HCT116 (cell line): ENCODE results near the gene GPR176. TPM values are rescaled to one million over a fixed set of nuclear protein-coding genes. Genes with fewer than 3 reads are reported as not detected.

Experiments used
- ATAC-seq: fragments of 200-7000 bp; cut with Tn5 transposase; 2 replicates; pipeline ENCODE4 v1.9.1; 2020; ENCODE audit warnings: mild to moderate bottlenecking, moderate library complexity
- BruUV-seq: library from RNA; stranded (reverse); fragments of 400-500 nt; replicated peaks from 2 replicates; lab custom pipeline; 2021; lab: Mats Ljungman, UMichigan
- CTCF ChIA-PET: fragments of 300-600 bp; sonication (Branson Sonifier 250); formaldehyde crosslinking; loops from one replicate; lab custom pipeline; 2021; ENCODE audit warnings: antibody characterized with exemption; lab: Charles Lee
- POLR2A ChIA-PET: fragments of 300-600, 350-600 bp; sonication (Branson Sonifier 250); formaldehyde crosslinking; loops from one replicate; lab custom pipeline; 2021; ENCODE audit warnings: antibody characterized with exemption; lab: Charles Lee
- RAD21 ChIA-PET, 2 experiments: fragments of 300-600 bp; sonication (Branson Sonifier 250); formaldehyde crosslinking; loops; one replicate each; lab custom pipeline; 2023; ENCODE audit warnings: low total read pairs in 2 of 2; ENCODE audit not compliant: uncharacterized antibody in 2 of 2, unreplicated experiment in 2 of 2, low non-redundant PET in 1 of 2; lab: Charles Lee
- DNase-seq: peaks from one replicate; pipeline ENCODE4 v3.0.0-alpha.2; 2010; ENCODE audit warnings: low read depth, low spot score
- H2AFZ ChIP-seq: fragments of 200-600 bp; shearing (Covaris generic), sonication (generic); 2 replicates; pipeline ENCODE4 v1.6.1; 2017; ENCODE audit warnings: low read depth, mixed run types, mixed read lengths, antibody characterized with exemption, low read length; ENCODE audit not compliant: poor library complexity, severe bottlenecking
- H3K27ac ChIP-seq: 2 replicates; pipeline ENCODE4 v1.5.1; 2012; ENCODE audit warnings: low read depth, low read length
- H3K27me3 ChIP-seq: fragments of 200-600 bp; sonication (generic); 2 replicates; pipeline ENCODE4 v1.6.1; 2016; ENCODE audit warnings: mixed run types, low read length, mixed read lengths; ENCODE audit not compliant: insufficient read depth
- H3K36me3 ChIP-seq, 2 experiments: fragments of 200-500 bp in 1 of 2; fragments of 200-600 bp in 1 of 2; sonication (Bioruptor generic) in 1 of 2; sonication (generic) in 1 of 2; 2 replicates each; pipeline versions ENCODE4 v1.5.1 to v1.6.1; 2014 to 2016; ENCODE audit warnings: low read length in 2 of 2, inconsistent platforms in 1 of 2, mixed read lengths in 1 of 2, mixed run types in 1 of 2; ENCODE audit not compliant: insufficient read depth in 2 of 2, control insufficient read depth in 1 of 2
- H3K4me1 ChIP-seq, 2 experiments: fragments of 200-600 bp in 1 of 2; sonication (generic) in 1 of 2; 2 replicates each; pipeline versions ENCODE4 v1.5.1 to v1.6.1; 2012 to 2017; ENCODE audit warnings: low read length in 2 of 2, inconsistent platforms in 1 of 2, mild to moderate bottlenecking in 1 of 2, mixed read lengths in 1 of 2, mixed run types in 1 of 2, moderate library complexity in 1 of 2; ENCODE audit not compliant: insufficient read depth in 2 of 2, control insufficient read depth in 1 of 2
- H3K4me2 ChIP-seq: fragments of 200-600 bp; sonication (generic); 2 replicates; pipeline ENCODE4 v1.6.1; 2017; ENCODE audit warnings: mixed run types, low read length, mixed read lengths
- H3K4me3 ChIP-seq, 2 experiments: fragments of 200-600 bp in 1 of 2; sonication (generic) in 1 of 2; replicated peaks in 1 of 2; 2 replicates each; pipeline ENCODE4 v1.5.1; 2011 to 2016; ENCODE audit warnings: low read length in 2 of 2, control low read depth in 1 of 2, low read depth in 1 of 2, mild to moderate bottlenecking in 1 of 2, mixed read lengths in 1 of 2, mixed run types in 1 of 2
- H3K79me2 ChIP-seq: fragments of 200-600 bp; sonication (generic); 2 replicates; pipeline ENCODE4 v1.6.1; 2017; ENCODE audit warnings: mild to moderate bottlenecking, mixed run types, low read length, moderate library complexity, mixed read lengths; ENCODE audit not compliant: insufficient read depth
- H3K9ac ChIP-seq: fragments of 200-600 bp; sonication (generic); 2 replicates; pipeline ENCODE4 v1.6.1; 2016; ENCODE audit warnings: low read length, mixed read lengths
- H3K9me2 ChIP-seq: fragments of 200-600 bp; sonication (generic), shearing (Covaris generic); 2 replicates; pipeline ENCODE4 v1.6.1; 2017; ENCODE audit warnings: mixed run types, mild to moderate bottlenecking, moderate library complexity; ENCODE audit not compliant: insufficient read depth
- H3K9me3 ChIP-seq, 2 experiments: fragments of 200-500 bp in 1 of 2; fragments of 200-600 bp in 1 of 2; sonication (Bioruptor generic) in 1 of 2; sonication (generic) in 1 of 2; 2 replicates each; pipeline ENCODE4 v1.6.1; 2014 to 2017; ENCODE audit warnings: low read length in 2 of 2, mixed read lengths in 2 of 2, inconsistent platforms in 1 of 2, low read depth in 1 of 2, mild to moderate bottlenecking in 1 of 2, mixed run types in 1 of 2, moderate library complexity in 1 of 2; ENCODE audit not compliant: control insufficient read depth in 1 of 2, insufficient read depth in 1 of 2
- H4K20me1 ChIP-seq: fragments of 200-600 bp; sonication (generic), shearing (Covaris generic); 2 replicates; pipeline ENCODE4 v1.6.1; 2017; ENCODE audit warnings: mixed run types, mild to moderate bottlenecking, moderate library complexity; ENCODE audit not compliant: insufficient read depth
- ATF3 ChIP-seq: IDR thresholded peaks from 2 replicates; pipeline ENCODE4 v1.6.1; 2012
- CEBPB ChIP-seq: IDR thresholded peaks from 2 replicates; pipeline ENCODE4 v1.6.1; 2012; ENCODE audit warnings: low read depth
- ELF1 ChIP-seq: IDR thresholded peaks from 2 replicates; pipeline ENCODE4 v1.6.1; 2012; ENCODE audit warnings: low read depth, borderline replicate concordance
- EZH2 ChIP-seq: fragments of 200-600 bp; sonication (generic); IDR thresholded peaks from 2 replicates; pipeline ENCODE4 v1.6.1; 2017; ENCODE audit warnings: antibody characterized with exemption, mixed run types
- MAX ChIP-seq: IDR thresholded peaks from 2 replicates; pipeline ENCODE4 v1.6.1; 2012
- POLR2A ChIP-seq: IDR thresholded peaks from 2 replicates; pipeline ENCODE4 v1.7.0; 2011; ENCODE audit warnings: borderline replicate concordance; ENCODE audit not compliant: insufficient read depth, insufficient read length; ENCODE audit errors: extremely low read depth
- POLR2AphosphoS5 ChIP-seq: IDR thresholded peaks from 2 replicates; pipeline ENCODE4 v1.6.1; 2011; ENCODE audit warnings: mild to moderate bottlenecking, low read depth, low read length, moderate library complexity
- RAD21 ChIP-seq: IDR thresholded peaks from 2 replicates; pipeline ENCODE4 v1.6.1; 2012; ENCODE audit warnings: low read depth, mild to moderate bottlenecking
- SIN3A ChIP-seq: IDR thresholded peaks from 2 replicates; pipeline ENCODE4 v1.6.1; 2012; ENCODE audit warnings: low read depth
- SP1 ChIP-seq: IDR thresholded peaks from 2 replicates; pipeline ENCODE4 v1.6.1; 2012; ENCODE audit warnings: low read depth
- TCF7L2 ChIP-seq: IDR thresholded peaks from 2 replicates; pipeline ENCODE4 v1.7.0; 2011; ENCODE audit warnings: borderline replicate concordance, inconsistent platforms; ENCODE audit not compliant: insufficient read depth, insufficient read length; ENCODE audit errors: extremely low read depth
- YY1 ChIP-seq: IDR thresholded peaks from 2 replicates; pipeline ENCODE4 v1.6.1; 2011; ENCODE audit warnings: low read length, low read depth, moderate library complexity, mild to moderate bottlenecking; ENCODE audit not compliant: insufficient replicate concordance; ENCODE audit errors: extremely low read depth
- ZFX ChIP-seq: fragments of 450-650 bp; IDR thresholded peaks from 2 replicates; pipeline ENCODE4 v1.6.1; 2017
- ZNF274 ChIP-seq: fragments of 200-500 bp; sonication (Bioruptor generic); IDR thresholded peaks from 2 replicates; pipeline ENCODE4 v1.6.1; 2014; ENCODE audit warnings: mild to moderate bottlenecking, low read depth, low read length, inconsistent platforms
- intact Hi-C: fragments of 100-400 bp; cut with micrococcal nuclease; formaldehyde crosslinking; loops from 2 replicates; pipeline ENCODE4 v1.10.0; 2022
- total RNA-seq: library from RNA; stranded (reverse); gene quantifications from one replicate; pipeline ENCODE4 v1.2.1, GENCODE V29; 2021; ENCODE audit not compliant: unreplicated experiment
- TF ChIP-seq, protein P1 (sequence below): IDR thresholded peaks from 2 replicates; pipeline ENCODE4 v1.6.1; 2011; ENCODE audit warnings: mild to moderate bottlenecking, low read length, moderate library complexity; ENCODE audit not compliant: insufficient replicate concordance; ENCODE audit errors: extremely low read depth
- TF ChIP-seq, protein P2 (sequence below), 3 experiments: fragments of 200-600 bp in 1 of 3; sonication (generic) in 1 of 3; IDR thresholded peaks in 2 of 3; conservative IDR thresholded peaks in 1 of 3; 2 replicates each; pipeline ENCODE4 v1.5.1; 2012 to 2017; ENCODE audit warnings: low read depth in 2 of 3, low read length in 2 of 3, antibody characterized with exemption in 1 of 3, borderline replicate concordance in 1 of 3, control low read depth in 1 of 3, mild to moderate bottlenecking in 1 of 3, mixed read lengths in 1 of 3, mixed run types in 1 of 3, moderate library complexity in 1 of 3; ENCODE audit not compliant: insufficient read depth in 1 of 3

Gene GPR176
- total RNA-seq, 1 experiment from 2014 or later = 1.7 TPM

GRCh38 chr15:39859636-39860035, 60.4 kb downstream of the GPR176 start:
- H3K36me3 ChIP-seq = no peaks in the 10 kb centered on the region
- H3K9me2 ChIP-seq = peaks cover 4% of the 10 kb centered on the region; the same call in 1 of the 2 replicates
- BruUV-seq = no TSS peak
- no peaks in the 10 kb centered on the region for H4K20me1 ChIP-seq
- no peak overlapping the region for H2AFZ ChIP-seq
- ChIA-PET POLR2A (interaction anchor here (0.6 kb wide), 1 partner anchor 563 kb away, joined by 4 read pairs; no protein-coding TSS in a partner anchor), CTCF (no interaction called here), RAD21 (no interaction called here)
- H3K27me3 ChIP-seq = no peaks in the 10 kb centered on the region
- intact Hi-C loops = no loop called here
- H3K27ac ChIP-seq = no peak overlapping the region
- TF ChIP-seq POLR2A (no peak), POLR2AphosphoS5 (no peak), TCF7L2 (no peak), ELF1 (no peak), ZFX (no peak), RAD21 (no peak), EZH2 (no peak), SP1 (no peak), YY1 (no peak), MAX (no peak), ZNF274 (no peak), CEBPB (no peak), ATF3 (no peak), SIN3A (no peak)
- TF ChIP-seq, protein P1, sequence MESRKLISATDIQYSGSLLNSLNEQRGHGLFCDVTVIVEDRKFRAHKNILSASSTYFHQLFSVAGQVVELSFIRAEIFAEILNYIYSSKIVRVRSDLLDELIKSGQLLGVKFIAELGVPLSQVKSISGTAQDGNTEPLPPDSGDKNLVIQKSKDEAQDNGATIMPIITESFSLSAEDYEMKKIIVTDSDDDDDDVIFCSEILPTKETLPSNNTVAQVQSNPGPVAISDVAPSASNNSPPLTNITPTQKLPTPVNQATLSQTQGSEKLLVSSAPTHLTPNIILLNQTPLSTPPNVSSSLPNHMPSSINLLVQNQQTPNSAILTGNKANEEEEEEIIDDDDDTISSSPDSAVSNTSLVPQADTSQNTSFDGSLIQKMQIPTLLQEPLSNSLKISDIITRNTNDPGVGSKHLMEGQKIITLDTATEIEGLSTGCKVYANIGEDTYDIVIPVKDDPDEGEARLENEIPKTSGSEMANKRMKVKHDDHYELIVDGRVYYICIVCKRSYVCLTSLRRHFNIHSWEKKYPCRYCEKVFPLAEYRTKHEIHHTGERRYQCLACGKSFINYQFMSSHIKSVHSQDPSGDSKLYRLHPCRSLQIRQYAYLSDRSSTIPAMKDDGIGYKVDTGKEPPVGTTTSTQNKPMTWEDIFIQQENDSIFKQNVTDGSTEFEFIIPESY = no peak
- TF ChIP-seq, protein P2, sequence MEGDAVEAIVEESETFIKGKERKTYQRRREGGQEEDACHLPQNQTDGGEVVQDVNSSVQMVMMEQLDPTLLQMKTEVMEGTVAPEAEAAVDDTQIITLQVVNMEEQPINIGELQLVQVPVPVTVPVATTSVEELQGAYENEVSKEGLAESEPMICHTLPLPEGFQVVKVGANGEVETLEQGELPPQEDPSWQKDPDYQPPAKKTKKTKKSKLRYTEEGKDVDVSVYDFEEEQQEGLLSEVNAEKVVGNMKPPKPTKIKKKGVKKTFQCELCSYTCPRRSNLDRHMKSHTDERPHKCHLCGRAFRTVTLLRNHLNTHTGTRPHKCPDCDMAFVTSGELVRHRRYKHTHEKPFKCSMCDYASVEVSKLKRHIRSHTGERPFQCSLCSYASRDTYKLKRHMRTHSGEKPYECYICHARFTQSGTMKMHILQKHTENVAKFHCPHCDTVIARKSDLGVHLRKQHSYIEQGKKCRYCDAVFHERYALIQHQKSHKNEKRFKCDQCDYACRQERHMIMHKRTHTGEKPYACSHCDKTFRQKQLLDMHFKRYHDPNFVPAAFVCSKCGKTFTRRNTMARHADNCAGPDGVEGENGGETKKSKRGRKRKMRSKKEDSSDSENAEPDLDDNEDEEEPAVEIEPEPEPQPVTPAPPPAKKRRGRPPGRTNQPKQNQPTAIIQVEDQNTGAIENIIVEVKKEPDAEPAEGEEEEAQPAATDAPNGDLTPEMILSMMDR (IDR thresholded peaks at IDR 0.05 in 2 of 3, conservative IDR thresholded peaks at IDR 0.05 in 1 of 3; ENCODE audit: borderline replicate concordance in 1 of 3, insufficient read depth in 1 of 3, low read depth in 2 of 3, low read length in 2 of 3) = no peak
- H3K9me3 ChIP-seq = no peaks in the 10 kb centered on the region
- DNase-seq = no peak
- no peaks in the 10 kb centered on the region for H3K79me2 ChIP-seq
- H3K9ac ChIP-seq = no peak overlapping the region
- H3K4me3 ChIP-seq = no peak overlapping the region
- H3K4me2 ChIP-seq = no peak overlapping the region
- no peak for ATAC-seq
- no peaks in the 10 kb centered on the region for H3K4me1 ChIP-seq
